ENCODE results near the gene TUBGCP2.

GRCh38 chr10:133235932-133236331 lies 72.7 kb downstream of the TUBGCP2 start:
- TF ChIP-seq CTCF (IDR thresholded peaks at IDR 0.05) (no peak), POLR2A (IDR thresholded peaks at IDR 0.05) (no peak)
